ENCODE measurements around the gene PAK4.

DNA sequence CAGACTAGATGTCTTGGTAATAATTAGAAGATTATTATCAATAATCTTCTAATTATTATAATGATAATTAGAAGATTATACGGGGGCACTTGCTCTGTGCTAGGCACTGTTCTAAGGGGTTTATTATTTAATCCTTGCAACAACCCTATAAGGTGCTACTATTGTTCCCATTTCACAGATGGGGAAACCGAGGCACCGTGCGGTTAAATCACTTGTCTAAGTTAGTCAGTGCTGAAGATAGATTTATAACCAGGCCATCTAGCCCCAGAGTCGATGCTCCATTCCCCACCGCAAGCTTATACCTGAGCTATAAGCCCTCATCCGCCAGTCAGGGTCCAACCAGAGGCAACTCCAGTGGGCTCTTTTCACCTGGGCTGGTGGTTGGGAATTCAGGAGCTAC, 43.4 kb upstream of the PAK4 start:
- TF ChIP-seq, protein P1, sequence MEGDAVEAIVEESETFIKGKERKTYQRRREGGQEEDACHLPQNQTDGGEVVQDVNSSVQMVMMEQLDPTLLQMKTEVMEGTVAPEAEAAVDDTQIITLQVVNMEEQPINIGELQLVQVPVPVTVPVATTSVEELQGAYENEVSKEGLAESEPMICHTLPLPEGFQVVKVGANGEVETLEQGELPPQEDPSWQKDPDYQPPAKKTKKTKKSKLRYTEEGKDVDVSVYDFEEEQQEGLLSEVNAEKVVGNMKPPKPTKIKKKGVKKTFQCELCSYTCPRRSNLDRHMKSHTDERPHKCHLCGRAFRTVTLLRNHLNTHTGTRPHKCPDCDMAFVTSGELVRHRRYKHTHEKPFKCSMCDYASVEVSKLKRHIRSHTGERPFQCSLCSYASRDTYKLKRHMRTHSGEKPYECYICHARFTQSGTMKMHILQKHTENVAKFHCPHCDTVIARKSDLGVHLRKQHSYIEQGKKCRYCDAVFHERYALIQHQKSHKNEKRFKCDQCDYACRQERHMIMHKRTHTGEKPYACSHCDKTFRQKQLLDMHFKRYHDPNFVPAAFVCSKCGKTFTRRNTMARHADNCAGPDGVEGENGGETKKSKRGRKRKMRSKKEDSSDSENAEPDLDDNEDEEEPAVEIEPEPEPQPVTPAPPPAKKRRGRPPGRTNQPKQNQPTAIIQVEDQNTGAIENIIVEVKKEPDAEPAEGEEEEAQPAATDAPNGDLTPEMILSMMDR (IDR thresholded peaks at IDR 0.05): no peak
- TF ChIP-seq POLR2AphosphoS5 (IDR thresholded peaks at IDR 0.05): no peak

Data from suprapubic skin (tissue), 3 donors.